Uterus (tissue), 4 donors: ENCODE measurements around the gene HDAC4. TPM values are rescaled to one million over a fixed set of nuclear protein-coding genes. Genes with fewer than 3 reads are reported as not detected.

ENCODE experiments used
- DNase-seq, 2 donors: peaks; one replicate each; pipeline ENCODE4 v3.0.0-alpha.2; 2019 to 2020
- H3K27ac ChIP-seq, 2 donors: fragments of 200-600 bp; sonication (generic); 1 replicate in 1 of 2; 2 replicates in 1 of 2; pipeline ENCODE4 v1.5.1; 2016 to 2018
- H3K27me3 ChIP-seq, 2 donors: fragments of 200-600 bp; sonication (generic); one replicate each; pipeline ENCODE4 v1.5.1; 2018 to 2019; ENCODE audit warnings: control low read depth in 1 of 2
- H3K36me3 ChIP-seq, 2 donors: fragments of 200-600 bp; sonication (generic); one replicate each; pipeline ENCODE4 v1.5.1; 2019; ENCODE audit warnings: control low read depth in 1 of 2
- H3K4me1 ChIP-seq, 2 donors: fragments of 200-600 bp; sonication (generic); one replicate each; pipeline ENCODE4 v1.5.1; 2018 to 2019; ENCODE audit warnings: control low read depth in 1 of 2
- H3K4me3 ChIP-seq, 2 donors: fragments of 200-600 bp; sonication (generic); 1 replicate in 1 of 2; 2 replicates in 1 of 2; pipeline ENCODE4 v1.5.1; 2018 to 2019; ENCODE audit warnings: mild to moderate bottlenecking in 1 of 2
- H3K9me3 ChIP-seq, 2 donors: fragments of 200-600 bp; sonication (generic); one replicate each; pipeline ENCODE4 v1.5.1; 2019; ENCODE audit warnings: control low read depth in 1 of 2
- CTCF ChIP-seq, 4 experiments: fragments of 200-600 bp in 2 of 4; fragments of 450-650 bp in 2 of 4; sonication (generic) in 2 of 4; IDR thresholded peaks; one replicate each; pipeline ENCODE4 v1.5.1; 2016 to 2019; ENCODE audit warnings: antibody characterized with exemption in 4 of 4, mild to moderate bottlenecking in 2 of 4, moderate library complexity in 1 of 4
- POLR2A ChIP-seq, 2 donors: fragments of 450-650 bp; IDR thresholded peaks; one replicate each; pipeline ENCODE4 v1.6.1; 2016; ENCODE audit warnings: antibody characterized with exemption in 2 of 2, mild to moderate bottlenecking in 1 of 2, moderate library complexity in 1 of 2
- intact Hi-C: fragments of 100-400 bp; cut with DNase I; formaldehyde crosslinking; loops from one replicate; pipeline ENCODE4 v1.15.1; 2023; ENCODE audit warnings: low total_unique reads
- total RNA-seq, 4 donors: library from RNA; depleted of rRNA in 3 of 4; stranded (reverse); fragments of >200 nt in 3 of 4; gene quantifications; one replicate each; pipeline versions ENCODE4 v1.1.0 to v1.2.4, GENCODE V29; 2014 to 2023
- donor health status: DM: yes; HTN: yes; CAD: no.

HDAC4 gene
- total RNA-seq, 4 donors from 2014 or later, result 42.1 to 91.5 (median 73.4) TPM

- H3K9me3 ChIP-seq, result no peaks in the 10 kb centered on the region
- DNase-seq, result no peak
- H3K27ac ChIP-seq, result no peak overlapping the region
- TF ChIP-seq CTCF (IDR thresholded peaks at IDR 0.05) (no peak), POLR2A (IDR thresholded peaks at IDR 0.05) (no peak)
- no peak overlapping the region for H3K4me3 ChIP-seq
- no peaks in the 10 kb centered on the region for H3K27me3 ChIP-seq
- no peaks in the 10 kb centered on the region for H3K36me3 ChIP-seq
- intact Hi-C loops, result no loop called here
- peaks cover 0 to 12% of the 10 kb centered on the region in 2 donors for H3K4me1 ChIP-seq
Measured at GRCh38 chr2:239390546-239391285, 10.1 kb downstream of the HDAC4 start.

GRCh38 chr2:239389414-239390329 is 11.1 kb downstream of the HDAC4 start:
- H3K9me3 ChIP-seq, result no peaks in the 10 kb centered on the region
- DNase-seq, result no peak
- intact Hi-C loops, result no loop called here

GRCh38 chr2:239388236-239389151 is 12.3 kb downstream of the HDAC4 start:
- DNase-seq, result no peak
- TF ChIP-seq POLR2A (IDR thresholded peaks at IDR 0.05), result no peak
- no peak for TF ChIP-seq CTCF (IDR thresholded peaks at IDR 0.05)
- Histone ChIP-seq H3K9me3 (no peaks in the 10 kb centered on the region), H3K27ac (no peak overlapping the region), H3K4me1 (peaks cover 0 to 11% of the 10 kb centered on the region in 2 donors), H3K27me3 (no peaks in the 10 kb centered on the region), H3K36me3 (no peaks in the 10 kb centered on the region), H3K4me3 (no peak overlapping the region)
- intact Hi-C loops, result no loop called here

More at GRCh38 chr2:239389414-239390329, 11.1 kb downstream of the HDAC4 start:
- Histone ChIP-seq H3K36me3 (no peaks in the 10 kb centered on the region), H3K27me3 (no peaks in the 10 kb centered on the region), H3K4me1 (peaks cover 0 to 12% of the 10 kb centered on the region in 2 donors), H3K27ac (no peak overlapping the region), H3K4me3 (no peak overlapping the region)
- TF ChIP-seq CTCF (IDR thresholded peaks at IDR 0.05), result no peak
- TF ChIP-seq POLR2A (IDR thresholded peaks at IDR 0.05), result no peak

DNA sequence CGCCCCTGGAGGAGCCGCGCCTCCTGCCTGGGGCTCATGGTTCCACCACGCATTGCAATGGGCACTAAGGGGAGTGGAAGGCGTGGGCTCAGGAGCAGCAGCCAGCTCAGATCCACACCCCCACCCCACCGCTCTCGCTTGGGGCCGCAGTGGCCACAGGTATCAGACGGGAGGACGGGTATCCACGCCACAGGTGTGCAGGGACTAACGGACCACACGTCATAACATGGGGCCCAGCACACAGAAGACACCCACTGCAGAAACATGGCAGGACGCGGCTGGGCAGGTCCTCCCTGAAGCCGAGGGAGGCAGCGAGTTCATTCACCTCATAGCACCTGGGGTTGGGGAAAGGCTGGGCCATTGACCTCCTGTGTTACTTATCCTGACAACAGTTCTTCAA is 13.0 kb downstream of the HDAC4 start:
- H3K27me3 ChIP-seq, result no peaks in the 10 kb centered on the region
- no peak for DNase-seq
- no peaks in the 10 kb centered on the region for H3K36me3 ChIP-seq
- no peak overlapping the region for H3K27ac ChIP-seq
- peaks cover 0 to 4% of the 10 kb centered on the region in 2 donors for H3K4me1 ChIP-seq
- no peaks in the 10 kb centered on the region for H3K9me3 ChIP-seq
- TF ChIP-seq CTCF (IDR thresholded peaks at IDR 0.05) (no peak), POLR2A (IDR thresholded peaks at IDR 0.05) (no peak)
- H3K4me3 ChIP-seq, result no peak overlapping the region
- intact Hi-C loops, result no loop called here
